HG03066 (cell line): ENCODE data around the gene ZC2HC1C.

ENCODE experiments used
- ATAC-seq: cut with Tn5 transposase; IDR thresholded peaks from one replicate; pipeline ENCODE4 v1.9.1; 2021; ENCODE audit warnings: low read depth; ENCODE audit not compliant: unreplicated experiment

Gene ZC2HC1C

DNA sequence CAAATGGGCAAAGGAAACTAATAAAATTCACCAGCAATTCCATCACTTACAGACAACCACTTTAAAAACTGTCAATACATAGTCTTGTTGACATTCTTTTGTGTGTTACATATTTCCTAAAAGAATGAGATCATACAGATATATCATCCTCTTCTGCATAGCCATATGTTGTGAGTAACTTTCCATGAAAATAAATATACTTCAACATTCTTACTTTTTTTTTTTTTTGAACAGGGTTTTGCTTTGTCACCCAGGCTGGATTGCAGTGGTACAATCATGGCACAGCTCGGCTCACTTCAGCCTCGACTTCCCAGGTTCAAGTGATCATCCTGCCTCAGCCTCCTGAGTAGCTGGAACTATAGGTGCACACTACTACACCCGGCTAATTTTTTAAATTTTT is 20.9 kb downstream of the ZC2HC1C start:
- no peak for ATAC-seq

- no peak for ATAC-seq
Measured at GRCh38 chr14:75091251-75091650, 21.8 kb downstream of the ZC2HC1C start.

- no peak for ATAC-seq
Measured at GRCh38 chr14:75092698-75093097, 23.3 kb downstream of the ZC2HC1C start.

GRCh38 chr14:75094896-75095295 is 25.5 kb downstream of the ZC2HC1C start:
- ATAC-seq, result no peak

DNA sequence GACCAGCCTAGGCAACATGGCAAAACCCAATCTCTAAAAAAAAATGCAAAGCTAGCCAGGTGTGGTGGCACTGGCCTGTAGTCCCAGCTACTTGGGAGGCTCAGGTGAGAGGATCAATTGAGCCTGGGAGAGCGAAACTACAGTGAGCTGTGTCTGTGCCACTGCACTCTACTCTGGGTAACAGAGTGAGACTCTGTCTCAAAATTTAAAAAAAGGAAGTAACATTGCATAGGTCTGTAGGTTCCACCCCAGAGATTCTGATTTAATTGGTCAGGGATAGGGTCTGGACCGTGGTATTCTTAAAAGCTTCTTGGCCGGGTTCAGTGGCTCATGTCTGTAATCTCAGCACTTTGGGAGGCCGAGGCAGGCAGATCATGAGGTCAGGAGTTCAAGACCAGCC is 26.2 kb downstream of the ZC2HC1C start:
- ATAC-seq, result no peak

DNA sequence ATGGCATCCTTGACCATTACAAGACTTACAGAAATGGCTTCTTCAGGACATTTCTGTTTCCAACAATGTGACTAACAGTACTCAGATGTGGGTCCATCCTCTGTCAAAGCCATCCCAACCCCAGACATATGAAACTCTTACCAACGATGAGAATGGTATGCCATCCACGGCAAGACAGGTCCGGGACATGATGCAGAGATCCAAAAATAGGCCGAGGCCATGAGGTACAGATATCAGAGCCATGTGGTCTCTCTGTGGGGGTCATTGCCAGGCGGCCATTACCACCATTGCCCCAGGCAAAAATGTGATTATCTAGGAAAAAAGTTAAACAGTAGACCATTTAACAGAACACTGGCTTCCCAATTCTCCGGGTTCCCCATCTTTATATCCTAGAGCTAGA is 27.5 kb downstream of the ZC2HC1C start:
- no peak for ATAC-seq

- ATAC-seq, result no peak
Measured at GRCh38 chr14:75098212-75098611, 28.8 kb downstream of the ZC2HC1C start.

DNA sequence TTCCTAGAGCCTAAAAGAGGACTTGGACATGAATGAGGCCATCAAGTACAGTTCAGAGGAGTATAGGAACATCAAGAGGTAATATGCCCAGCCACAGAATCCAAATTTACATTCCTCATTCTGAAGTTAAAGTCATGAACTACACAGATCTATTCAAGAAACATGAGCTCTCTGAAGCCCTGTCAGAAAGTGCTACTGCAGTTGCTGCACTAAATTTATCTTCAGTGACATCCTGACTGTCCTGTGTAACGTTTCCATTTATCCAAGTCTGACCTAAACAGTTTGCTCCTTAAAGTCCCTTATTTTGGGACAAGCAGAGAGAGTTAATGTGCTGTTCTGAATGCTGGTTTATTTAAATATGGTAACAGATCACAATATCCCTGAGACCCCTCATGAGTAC is 29.2 kb downstream of the ZC2HC1C start:
- no peak for ATAC-seq

DNA sequence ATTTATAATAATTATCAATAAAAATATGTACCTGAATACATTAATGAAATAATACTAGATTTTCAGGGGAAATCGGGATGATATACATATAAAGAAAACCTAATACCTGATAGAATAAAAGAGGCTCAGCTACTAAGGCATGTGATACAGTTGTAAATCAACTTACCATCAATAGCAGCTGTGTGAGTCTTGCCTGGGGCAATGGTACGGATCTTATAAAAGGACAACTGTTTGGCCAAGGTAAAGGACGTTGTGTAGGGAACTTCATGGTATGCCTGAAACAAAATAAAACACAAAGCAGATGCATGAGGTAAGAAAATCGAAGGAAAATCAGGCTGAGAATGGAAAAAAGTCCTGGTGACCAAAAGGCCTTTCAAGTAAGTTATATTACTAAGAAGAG is 32.0 kb downstream of the ZC2HC1C start:
- no peak for ATAC-seq

- ATAC-seq, result no peak
Measured at GRCh38 chr14:75107186-75107585, 37.7 kb downstream of the ZC2HC1C start.

DNA sequence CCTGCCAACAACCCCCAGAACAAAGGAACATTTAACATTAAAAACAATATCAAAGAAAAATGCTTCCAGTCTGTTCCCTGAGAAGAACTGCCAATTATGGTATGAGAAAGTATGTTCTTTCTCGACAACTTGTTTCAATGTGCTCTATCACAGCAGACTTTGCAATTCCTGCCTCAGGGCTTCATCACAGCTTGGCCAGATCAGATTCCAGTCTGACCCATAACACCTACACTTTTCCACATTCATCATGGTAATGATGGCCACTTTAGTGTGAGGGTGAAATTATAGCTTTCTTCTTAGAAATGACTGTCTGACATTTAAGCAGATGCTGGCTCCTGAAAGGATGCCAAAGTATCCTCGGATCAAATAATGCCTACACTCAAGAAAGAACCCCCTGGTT is 40.4 kb downstream of the ZC2HC1C start:
- no peak for ATAC-seq

DNA sequence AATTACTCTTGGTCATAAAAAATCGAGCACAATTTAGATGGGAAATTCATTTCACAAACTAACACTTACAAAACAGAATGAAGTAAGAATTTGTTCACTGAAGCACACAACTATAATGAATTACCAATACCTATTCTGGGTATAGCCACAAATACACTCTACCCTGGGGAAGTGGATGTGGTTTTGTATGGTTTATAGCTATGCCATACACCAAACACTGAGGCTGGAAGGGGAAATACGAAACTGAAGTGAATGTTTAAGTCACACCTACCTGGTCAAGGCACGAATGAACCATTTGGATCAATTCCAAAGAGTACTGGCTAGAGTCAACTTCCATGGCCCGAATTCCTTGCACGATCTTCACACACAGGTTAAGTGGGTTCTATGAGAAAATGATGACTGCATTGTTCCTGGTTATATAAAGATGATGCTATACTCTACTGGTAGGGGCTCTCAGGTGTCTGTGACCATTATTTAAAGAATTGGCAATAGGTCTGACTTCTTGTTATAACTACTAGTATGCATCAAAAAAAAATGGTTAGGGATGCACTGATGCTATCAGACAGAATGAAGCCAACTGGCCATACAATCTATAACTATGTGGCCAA is 44.6 kb downstream of the ZC2HC1C start:
- no peak for ATAC-seq

GRCh38 chr14:75119056-75119455 is 49.6 kb downstream of the ZC2HC1C start:
- ATAC-seq, result no peak

GRCh38 chr14:75120541-75121291 is 51.3 kb downstream of the ZC2HC1C start:
- no peak for ATAC-seq

DNA sequence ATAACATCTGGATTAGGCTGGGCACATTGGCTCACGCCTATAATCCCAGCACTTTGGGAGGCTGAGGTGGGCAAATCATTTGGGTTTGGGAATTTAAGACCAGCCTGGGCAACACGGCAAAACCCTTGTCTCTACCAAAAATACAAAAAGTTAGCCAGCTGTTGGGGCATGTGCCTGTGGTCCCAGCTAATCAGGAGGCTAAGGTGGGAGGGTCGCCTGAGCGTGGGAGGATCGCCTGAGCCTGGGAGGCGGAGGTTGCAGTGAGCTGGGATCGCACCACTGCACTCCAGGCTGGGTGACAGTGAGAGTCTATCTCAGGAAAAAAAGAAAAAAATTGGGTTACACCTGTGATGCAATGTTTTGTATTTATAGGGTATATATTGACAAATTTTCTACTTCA is 52.1 kb downstream of the ZC2HC1C start:
- no peak for ATAC-seq

DNA sequence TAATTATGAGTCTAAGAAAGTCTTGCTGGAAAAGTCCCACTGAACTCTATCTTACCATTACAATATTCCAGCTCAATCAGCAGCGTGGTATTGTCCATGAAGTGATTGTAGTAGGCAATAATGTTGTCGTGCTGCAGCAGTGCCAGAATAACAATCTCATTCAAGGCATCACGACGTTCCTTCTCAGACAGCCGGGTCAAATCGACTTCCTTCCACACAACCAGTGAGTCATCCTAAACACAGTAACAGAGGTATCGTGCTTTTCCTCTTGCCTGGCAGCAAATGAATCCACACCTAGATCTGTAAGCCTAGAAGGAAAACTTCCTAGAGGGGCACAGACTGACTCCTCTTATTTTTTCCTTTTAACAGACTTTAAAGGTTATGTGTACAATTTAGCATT is 54.5 kb downstream of the ZC2HC1C start:
- ATAC-seq, result no peak

DNA sequence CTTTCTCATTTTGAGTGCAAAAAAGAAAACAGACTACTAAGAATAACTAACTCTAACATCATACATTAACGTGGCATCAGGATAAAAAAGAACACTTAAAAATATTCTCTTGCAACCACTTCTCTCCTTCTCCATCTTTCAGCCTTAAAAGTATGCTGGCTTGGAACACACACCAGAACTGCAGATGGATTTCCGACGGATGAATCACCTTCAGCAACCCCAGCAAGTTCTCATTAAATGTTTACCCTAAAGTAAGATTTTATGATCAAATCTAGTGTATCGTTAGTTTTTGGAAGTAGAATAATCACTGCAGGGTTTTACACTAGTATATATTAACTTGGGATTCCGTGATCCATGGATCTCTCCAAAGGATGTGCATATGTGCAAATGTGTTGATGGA is 56.2 kb downstream of the ZC2HC1C start:
- no peak for ATAC-seq

DNA sequence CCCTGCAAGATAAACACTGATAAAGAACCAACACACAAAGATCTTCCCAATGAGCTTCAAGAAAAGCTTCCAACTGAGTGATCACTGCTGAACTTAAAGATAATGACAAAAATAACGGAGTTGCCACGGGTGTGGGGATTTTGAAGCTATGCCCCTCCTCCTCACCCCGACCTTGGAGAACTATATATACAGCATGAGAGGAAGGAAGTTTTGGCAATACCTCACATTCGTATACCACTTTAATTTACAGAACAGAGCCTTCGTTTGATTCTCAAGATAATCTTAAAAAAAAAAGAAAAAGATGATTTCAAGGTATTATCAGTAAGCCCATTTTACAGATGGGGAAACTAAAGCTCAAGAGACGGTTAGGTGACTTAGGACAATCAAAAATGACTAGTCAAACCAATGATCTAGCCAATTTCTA is 56.7 kb downstream of the ZC2HC1C start:
- no peak for ATAC-seq

- peak; percentile 92 for ATAC-seq
Measured at GRCh38 chr14:75126679-75127473, 57.4 kb downstream of the ZC2HC1C start, which contains the start of gene NEK9. TSS of gene NEK9 (minus strand) at chr14:75127048. CDS start at chr14:75126921, 127 bp downstream.

DNA sequence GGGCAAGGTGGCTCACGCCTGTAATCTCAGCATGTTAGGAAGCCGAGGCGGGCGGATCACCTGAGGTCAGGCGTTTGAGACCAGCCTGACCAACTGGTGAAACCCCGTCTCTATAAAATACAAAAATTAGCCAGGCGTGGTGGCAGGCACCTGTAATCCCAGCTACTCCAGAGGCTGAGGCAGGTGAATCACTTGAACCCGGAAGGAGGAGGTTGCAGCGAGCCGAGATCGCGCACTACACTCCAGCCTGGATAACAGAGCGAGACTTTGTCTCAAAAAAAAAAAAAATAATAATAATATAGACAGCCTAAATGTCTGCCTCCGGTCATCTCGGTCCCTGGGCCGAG is 58.0 kb downstream of the ZC2HC1C start:
- peak; percentile 12 for ATAC-seq

DNA sequence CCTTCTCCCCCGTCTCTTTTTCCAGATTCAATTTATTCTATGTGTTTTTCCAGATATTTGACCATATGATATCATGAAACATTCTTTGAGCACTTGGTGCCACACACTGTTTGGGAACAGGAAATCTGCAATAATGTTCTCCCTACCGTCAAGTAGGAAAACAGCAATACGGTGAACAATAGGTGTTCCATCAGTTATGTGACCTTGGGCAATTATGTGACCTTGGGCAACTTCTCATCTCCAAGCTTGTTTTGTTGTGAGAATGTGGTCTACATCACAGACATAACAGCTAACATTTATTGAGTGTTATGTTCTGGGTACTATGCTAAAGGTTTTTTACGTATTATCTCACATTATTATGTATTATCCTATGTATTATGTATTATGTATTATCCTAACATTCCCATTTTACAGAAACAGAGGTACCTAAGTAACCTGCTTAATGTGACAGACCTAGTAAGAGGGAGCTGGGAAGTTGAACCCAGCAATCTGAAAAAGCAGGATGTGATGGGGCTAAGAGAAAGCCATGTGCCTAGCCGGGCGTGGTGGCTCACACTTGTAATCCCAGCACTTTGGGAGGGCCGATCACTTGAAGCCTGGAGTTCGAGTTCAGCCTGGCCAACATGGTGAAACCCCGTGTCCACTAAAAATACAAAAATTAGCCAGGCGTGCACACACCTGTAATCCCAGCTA is 58.6 kb downstream of the ZC2HC1C start:
- ATAC-seq, result no peak
